Measurements from ENCODE around the gene PHF12. TPM values are rescaled to one million over a fixed set of nuclear protein-coding genes. Genes with fewer than 3 reads are reported as not detected.

Gene PHF12
- total RNA-seq, 1 experiment from 2014 or later: 79.1 TPM

GRCh38 chr17:28959471-28959871, 8.2 kb upstream of the PHF12 start:
- intact Hi-C loops (cut with micrococcal nuclease; ENCODE audit: unreplicated experiment) (no loop called here), in situ Hi-C loops (cut with HindIII; ENCODE audit: low pct_unique_long_range_greater_than_20kb, low sequenced_read_pairs) (no loop called here)
- no peak for TF ChIP-seq POLR2AphosphoS5 (IDR thresholded peaks at IDR 0.05; ENCODE audit: low read depth, low read length)
- TF ChIP-seq CTCF (IDR thresholded peaks at IDR 0.05): no peak
- TF ChIP-seq TCF7L2 (IDR thresholded peaks at IDR 0.05; ENCODE audit: low read depth, low read length): no peak
- TF ChIP-seq REST (IDR thresholded peaks at IDR 0.05; ENCODE audit: insufficient read depth in 1 of 2, low read depth in 2 of 2, low read length in 1 of 2): no peak
- TF ChIP-seq SIN3A (IDR thresholded peaks at IDR 0.05; ENCODE audit: borderline replicate concordance, insufficient read depth, low read depth, low read length): no peak
- ChIA-PET CTCF (interaction anchor here (0.8 to 1.0 kb wide), 2 partner anchors 132 to 158 kb away, joined by 3 read pairs; no protein-coding TSS in a partner anchor), POLR2A (no interaction called here)
- H3K36me3 ChIP-seq (ENCODE audit: control insufficient read depth, insufficient read depth, low read length): no peaks in the 10 kb centered on the region
- DNase-seq (ENCODE audit: low read depth, low spot score) (no peak), ATAC-seq (no peak)
- no peaks in the 10 kb centered on the region for H3K9me3 ChIP-seq (ENCODE audit: control insufficient read depth, insufficient read depth, low read depth, low read length)
- H3K27ac ChIP-seq (ENCODE audit: low read length): no peak overlapping the region
- no peak overlapping the region for H3K4me3 ChIP-seq (ENCODE audit: low read depth in 2 of 2, low read length in 2 of 2)
- H3K4me1 ChIP-seq (ENCODE audit: control insufficient read depth, insufficient read depth, low read length): no peaks in the 10 kb centered on the region; the same call in 1 of the 2 replicates
- BruUV-seq (replicated peaks): no TSS peak
- H3K27me3 ChIP-seq (ENCODE audit: control insufficient read depth, insufficient read depth, low read length): peaks cover 3% of the 10 kb centered on the region; the same call in 1 of the 2 replicates

GRCh38 chr17:28958820-28959455, 7.6 kb upstream of the PHF12 start:
- no peaks in the 10 kb centered on the region; the same call in 1 of the 2 replicates for H3K4me1 ChIP-seq (ENCODE audit: control insufficient read depth, insufficient read depth, low read length)
- TF ChIP-seq REST (IDR thresholded peaks at IDR 0.05; ENCODE audit: insufficient read depth in 1 of 2, low read depth in 2 of 2, low read length in 1 of 2) (no peak), TCF7L2 (IDR thresholded peaks at IDR 0.05; ENCODE audit: low read depth, low read length) (no peak), CTCF (IDR thresholded peaks at IDR 0.05) (no peak), POLR2AphosphoS5 (IDR thresholded peaks at IDR 0.05; ENCODE audit: low read depth, low read length) (no peak), SIN3A (IDR thresholded peaks at IDR 0.05; ENCODE audit: borderline replicate concordance, insufficient read depth, low read depth, low read length) (no peak)
- POLR2A ChIA-PET: no interaction called here
- intact Hi-C loops (cut with micrococcal nuclease; ENCODE audit: unreplicated experiment) (no loop called here), in situ Hi-C loops (cut with HindIII; ENCODE audit: low pct_unique_long_range_greater_than_20kb, low sequenced_read_pairs) (no loop called here)
- BruUV-seq (replicated peaks): no TSS peak
- H3K36me3 ChIP-seq (ENCODE audit: control insufficient read depth, insufficient read depth, low read length): no peaks in the 10 kb centered on the region
- H3K27ac ChIP-seq (ENCODE audit: low read length): no peak overlapping the region
- peaks cover 3% of the 10 kb centered on the region; the same call in 1 of the 2 replicates for H3K27me3 ChIP-seq (ENCODE audit: control insufficient read depth, insufficient read depth, low read length)
- H3K9me3 ChIP-seq (ENCODE audit: control insufficient read depth, insufficient read depth, low read depth, low read length): no peaks in the 10 kb centered on the region
- CTCF ChIA-PET: interaction anchor here (0.6 to 1.0 kb wide), 3 partner anchors 132 to 237 kb away, joined by 3 to 5 read pairs (median 3); no protein-coding TSS in a partner anchor
- H3K4me3 ChIP-seq (ENCODE audit: low read depth in 2 of 2, low read length in 2 of 2): no peak overlapping the region
- ATAC-seq (no peak), DNase-seq (ENCODE audit: low read depth, low spot score) (no peak)
